ENCODE measurements around the gene NR0B2.

The NR0B2 gene

DNA sequence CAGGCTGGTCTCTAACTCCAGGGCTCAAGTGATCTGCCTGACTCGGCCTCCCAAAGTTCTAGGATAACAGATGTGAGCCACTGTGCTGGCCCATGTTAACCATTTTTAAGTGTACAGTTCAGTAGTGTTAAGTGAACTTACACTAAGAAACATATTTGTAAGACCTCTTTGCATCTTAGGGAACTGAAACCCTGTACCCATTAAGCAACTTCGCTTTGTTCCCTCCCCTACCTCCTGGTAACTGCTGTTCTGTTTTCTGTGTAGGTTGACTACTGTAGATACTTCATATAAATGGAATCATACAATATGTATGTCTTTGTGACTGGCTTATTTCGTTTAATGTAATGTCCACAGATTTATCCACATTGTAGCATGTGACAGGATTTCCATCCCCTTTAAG is 18.8 kb upstream of the NR0B2 start:
- no peak for DNase-seq

DNA sequence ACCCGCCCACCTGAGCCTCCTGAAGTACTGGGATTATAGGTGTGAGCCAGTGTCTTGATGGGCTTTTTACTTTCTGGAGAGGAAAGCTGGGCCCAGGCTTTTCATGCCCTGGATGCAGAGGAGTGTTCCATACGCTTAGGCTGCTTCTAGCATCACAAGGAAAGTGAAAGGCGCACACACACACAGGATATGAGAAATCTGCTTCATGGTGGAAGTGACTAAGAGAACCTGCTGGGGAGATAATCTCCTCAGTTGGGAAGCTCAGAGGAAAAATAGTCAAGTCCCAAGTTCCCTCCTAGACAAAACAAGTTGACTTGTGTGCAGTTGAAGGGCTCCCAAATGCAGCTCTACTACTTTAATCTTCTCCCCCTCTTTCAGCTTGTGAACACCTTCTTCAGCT is 9.9 kb upstream of the NR0B2 start:
- no peak for DNase-seq

DNA sequence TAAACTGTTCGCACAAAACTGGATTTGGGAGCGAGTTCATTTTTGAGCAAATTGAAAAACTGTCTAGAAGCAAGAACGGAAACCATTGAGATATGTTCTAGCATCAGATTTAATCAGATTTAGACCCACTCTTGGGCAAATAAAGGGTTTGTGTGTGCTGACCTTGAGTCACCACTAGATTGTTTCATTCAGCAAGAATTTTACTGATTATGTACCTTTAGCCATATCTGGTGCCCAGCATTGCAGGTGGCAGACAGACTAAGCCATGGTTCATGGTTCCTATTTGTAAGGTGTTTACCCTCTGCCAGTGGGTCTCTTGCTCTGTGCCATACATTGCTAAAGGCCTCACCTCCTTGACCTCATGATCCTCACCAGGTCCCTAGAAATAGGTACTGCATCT is 9.1 kb upstream of the NR0B2 start:
- no peak for DNase-seq

DNA sequence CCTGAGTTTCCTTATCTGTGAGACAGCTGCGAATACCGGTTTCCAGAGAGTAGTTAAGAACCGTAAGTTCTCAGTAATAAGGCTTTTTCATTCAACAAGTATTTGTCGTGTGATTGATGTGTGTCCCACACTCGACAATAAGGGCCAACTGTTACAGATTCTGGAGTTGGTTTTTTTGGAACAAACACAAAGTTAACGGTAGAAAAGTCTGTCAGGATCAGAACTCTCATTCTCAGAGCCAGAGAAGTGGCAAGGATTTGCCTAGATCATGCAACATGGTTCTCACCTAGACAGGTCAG is 8.6 kb upstream of the NR0B2 start:
- DNase-seq, result no peak

DNA sequence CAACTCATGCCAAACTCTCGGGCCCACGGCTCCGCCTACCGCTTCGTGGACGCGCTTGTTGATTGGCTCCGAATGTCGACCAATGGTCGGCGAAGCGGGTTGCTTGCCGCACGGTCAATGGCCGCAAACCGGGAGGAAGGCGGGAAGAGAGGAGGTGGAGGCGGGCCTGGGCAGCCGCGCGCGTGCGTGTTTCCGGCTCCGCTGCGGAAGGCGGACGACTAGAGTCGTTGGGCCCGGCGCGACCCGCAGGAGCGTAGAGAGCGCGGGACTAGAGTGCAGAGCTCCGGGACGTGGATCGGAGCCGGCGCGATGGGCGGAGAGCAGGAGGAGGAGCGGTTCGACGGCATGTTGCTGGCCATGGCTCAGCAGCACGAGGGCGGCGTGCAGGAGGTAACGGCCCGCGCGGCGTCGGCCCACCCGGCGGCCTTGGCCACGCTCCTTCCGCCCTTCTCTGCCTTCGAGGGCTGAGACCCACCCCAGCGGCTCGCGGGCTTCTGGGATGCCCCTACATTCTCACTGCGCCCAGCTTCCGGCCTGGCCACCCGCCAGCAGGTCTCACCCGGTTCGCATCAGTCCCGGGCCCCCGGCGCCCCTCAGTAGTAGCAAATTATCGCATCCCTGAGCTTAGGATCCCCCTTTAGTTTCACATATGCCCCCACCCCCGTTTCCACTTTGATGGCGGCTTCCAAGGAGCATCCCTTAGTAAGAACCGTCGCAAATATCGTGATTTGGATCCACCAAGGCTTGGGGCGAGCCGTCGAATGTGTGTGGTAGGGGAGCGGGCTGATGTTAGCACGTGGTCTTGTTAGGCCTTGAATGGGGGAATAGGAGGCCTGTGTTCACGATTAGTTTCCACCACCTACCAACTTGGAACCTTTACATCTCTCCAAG is 8.0 kb upstream of the NR0B2 start, which contains the start of gene NUDC:
Gene NUDC, plus strand, starts transcription at position 204 of the 891 bp plus-strand sequence. Its CDS starts 106 bp downstream, at position 310.
- peak; percentile 98 for DNase-seq

DNA sequence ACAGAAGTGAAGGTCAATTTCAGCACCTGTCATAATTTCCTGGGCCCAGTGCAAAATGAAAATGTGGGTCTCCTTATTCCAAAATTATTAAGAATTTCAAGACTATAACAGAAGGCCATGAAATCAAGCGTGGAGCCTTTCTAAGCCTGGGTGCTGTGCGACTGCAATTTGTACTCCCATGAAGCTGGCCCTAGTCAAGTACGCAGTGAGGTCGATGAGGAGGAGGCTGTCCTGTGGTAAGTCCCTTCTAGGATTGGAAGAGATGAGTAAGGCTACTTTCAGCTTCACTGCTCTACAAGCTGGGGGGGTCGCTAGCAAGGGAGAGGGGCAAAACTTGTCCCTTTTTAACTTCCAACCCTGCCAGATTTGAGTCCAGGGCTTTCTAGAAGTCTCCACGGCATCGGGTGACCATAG is 7.4 kb upstream of the NR0B2 start:
- no peak for DNase-seq

DNA sequence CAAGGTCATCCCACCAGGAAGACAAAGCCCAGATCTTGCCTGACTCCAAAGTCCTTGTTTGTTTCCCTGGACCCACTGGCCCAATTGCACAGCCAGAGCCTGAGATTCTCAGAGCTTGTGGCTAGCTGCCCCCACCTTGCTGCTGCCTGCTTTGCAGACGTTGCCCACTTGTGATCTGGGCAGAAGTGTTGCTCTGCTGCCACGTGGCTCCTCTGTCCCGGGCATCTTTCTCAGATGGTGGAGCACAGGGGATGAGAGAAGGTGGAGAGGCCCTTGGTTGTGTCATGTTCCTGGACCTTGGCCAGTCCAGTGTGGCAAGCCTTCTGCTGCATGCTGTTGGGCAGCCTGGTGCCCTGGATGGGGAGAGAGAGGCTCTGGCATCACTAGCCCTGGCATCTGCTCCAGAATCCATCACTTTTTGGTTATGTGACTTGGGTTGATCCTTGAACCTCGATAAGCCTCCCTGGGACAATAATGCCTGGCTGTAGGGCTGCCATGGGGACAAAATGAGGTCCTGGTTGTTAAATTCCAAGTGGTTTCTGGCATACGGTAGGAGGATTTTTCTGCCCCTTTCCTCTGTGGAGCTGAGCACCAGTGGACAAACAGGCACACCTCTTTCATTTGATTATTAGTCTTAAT is 1.5 kb upstream of the NR0B2 start:
- no peak for DNase-seq

DNA sequence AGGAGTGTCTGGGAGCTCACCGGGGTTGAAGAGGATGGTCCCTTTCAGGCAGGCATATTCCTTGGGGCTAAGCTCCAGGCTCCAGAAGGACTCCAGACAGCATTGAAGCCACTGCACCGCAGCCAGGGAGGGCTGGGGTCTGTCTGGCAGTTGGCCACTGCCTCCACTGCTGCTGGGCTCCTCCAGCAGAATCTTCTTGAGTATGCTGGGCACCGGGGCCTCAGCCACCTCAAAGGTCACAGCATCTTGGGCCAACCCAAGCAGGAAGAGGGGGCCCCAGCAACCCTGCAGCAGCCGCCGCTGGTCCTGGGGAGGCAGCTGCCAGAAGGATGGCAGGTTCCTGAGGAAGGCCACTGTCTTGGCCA is 404 bp downstream of the NR0B2 start:
- DNase-seq, result no peak

DNA sequence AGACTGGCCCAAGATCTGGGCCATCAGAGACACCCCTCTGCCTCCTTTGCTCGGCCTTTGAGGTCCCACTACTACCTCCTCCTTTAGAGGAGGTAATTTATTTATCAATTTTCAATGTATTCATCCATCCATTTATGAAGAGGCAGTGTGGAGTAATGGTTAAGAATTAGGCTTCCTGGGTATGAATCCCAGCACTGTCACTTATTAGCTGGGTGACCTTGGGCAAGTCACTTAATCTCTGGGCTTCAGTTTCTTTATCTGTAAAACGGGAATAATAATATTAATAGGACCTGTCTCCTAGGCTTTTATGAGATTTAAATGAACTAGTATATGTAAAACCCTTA is 1.7 kb downstream of the NR0B2 start:
- no peak for DNase-seq

DNA sequence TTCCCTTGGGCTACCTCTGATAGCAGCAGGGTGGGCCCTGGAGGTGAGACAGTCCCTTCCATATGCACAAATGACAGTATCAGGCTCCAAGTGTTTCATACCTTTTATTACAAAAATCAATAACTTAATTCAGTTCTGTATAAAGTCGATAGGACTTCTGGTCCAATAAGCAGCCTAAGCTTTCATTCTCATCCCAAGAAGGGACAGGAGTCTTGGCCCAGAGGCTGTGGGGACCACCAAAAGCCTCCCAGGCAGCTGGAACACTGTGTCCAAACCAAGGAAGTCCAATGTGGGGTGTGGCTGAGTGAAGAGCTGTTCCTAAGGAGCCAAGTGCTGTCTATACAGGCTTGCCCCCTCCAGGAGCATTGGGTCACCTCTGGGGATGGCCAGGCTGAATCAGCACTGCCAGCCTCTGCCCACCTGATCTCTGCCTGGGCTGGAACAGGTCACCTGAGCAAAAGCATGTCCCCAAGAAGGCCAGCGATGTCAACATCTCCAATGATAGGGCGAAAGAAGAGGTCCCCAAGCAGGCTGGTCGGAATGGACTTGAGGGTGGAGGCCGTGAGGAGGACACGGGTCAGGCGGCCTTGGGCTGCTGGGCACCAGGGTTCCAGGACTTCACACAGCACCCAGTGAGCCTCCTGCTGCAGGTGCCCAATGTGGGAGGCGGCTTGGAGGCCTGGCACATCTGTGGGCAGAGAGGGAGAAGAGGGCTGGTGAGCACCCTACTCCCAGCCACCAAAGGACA is 2.2 kb downstream of the NR0B2 start:
- DNase-seq, result no peak

DNA sequence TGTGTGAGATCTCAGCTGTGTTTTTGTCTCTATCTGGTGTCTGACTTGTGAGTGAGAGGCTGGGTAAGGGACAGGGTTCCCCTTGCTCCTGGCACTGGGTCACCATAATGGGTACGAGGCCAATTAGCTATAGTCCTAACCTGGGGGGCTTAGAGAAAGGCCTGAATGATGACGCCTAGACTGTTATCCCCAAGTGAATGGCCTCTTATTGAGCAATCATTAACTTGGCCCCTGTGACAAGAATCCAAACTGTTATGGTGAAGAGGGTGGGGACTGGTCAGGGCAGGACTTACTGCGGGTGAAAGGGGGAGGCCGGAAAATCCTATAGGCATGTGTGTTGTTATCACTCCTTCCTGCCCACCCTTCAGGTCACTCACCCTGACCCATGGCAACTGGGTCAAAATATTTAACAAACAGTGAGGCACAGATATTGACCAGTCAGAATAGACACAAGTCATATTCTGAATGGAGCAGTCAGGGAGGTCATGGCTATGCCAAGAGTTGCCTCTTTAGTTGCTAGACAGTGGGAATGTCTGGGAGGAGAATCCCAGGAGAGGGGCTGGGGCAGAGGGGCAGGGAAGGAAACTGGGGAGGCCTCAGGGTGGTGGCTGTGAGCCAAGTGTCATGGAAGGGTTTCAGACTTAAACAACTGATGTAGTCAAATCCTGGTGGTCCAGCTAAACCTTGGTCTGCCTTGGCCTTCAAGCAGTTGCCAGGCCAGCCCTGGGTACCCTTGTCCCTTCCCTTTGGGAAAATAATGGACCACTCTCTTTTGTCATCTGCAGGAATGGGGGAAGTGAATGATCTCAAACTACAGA is 3.2 kb downstream of the NR0B2 start:
- no peak for DNase-seq

DNA sequence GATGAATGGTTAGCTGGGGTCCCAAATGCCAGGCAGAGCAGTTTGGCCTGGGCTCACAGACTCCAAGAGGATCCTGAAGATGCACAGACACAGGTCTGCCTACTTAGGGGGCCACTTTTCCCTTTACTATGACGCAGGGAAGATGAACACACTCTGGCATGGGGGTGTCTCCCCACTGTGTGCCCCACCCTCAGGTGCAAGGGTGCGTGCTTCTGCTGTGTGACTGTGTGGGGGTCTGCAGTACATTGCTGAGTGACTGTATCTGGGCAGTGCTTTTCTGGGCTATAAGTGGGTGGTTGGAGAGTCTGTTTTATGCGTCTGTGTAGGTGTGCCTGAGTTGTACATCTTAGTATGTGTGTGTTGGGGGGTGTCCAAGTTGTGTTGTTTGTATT is 3.8 kb downstream of the NR0B2 start:
- no peak for DNase-seq

DNA sequence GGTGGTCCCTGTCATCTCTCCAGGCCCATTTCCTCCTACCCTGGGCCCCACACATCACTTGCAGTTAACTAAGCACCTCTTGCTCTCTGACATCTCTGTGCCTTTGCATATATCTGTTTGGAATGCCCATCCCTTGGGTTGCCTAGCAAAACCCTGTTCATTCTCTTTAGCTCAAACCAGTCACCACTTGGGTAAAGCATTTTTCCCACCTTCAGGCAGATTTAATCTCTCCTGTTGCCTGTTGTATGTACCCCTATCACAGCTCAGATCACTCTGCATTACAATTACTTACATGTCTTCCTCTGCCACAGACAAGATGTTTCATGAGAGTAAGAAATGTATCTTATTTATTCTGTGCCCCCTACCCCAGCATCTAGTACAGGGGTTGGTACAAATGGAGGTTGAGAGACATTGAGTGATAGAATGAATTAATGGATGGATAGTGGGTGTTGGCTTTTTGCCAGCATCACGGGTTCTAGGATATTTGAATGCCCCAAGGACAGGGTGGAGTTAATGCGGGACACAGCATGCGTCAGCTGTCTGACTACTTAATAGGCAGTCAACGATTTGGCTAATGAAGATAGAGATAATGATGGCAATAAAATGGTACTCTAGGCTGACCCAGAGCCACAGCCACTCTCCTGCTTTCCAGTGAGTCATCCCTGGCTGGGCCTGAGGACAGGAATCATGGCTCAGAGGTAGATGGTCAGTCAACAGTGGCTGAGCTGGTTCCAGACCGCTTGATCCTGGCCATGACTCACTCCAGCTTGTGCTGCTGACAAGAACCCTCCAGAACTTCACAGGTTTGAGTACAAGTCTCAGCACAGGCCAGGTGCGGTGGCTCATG is 6.5 kb downstream of the NR0B2 start:
- DNase-seq, result no peak

DNA sequence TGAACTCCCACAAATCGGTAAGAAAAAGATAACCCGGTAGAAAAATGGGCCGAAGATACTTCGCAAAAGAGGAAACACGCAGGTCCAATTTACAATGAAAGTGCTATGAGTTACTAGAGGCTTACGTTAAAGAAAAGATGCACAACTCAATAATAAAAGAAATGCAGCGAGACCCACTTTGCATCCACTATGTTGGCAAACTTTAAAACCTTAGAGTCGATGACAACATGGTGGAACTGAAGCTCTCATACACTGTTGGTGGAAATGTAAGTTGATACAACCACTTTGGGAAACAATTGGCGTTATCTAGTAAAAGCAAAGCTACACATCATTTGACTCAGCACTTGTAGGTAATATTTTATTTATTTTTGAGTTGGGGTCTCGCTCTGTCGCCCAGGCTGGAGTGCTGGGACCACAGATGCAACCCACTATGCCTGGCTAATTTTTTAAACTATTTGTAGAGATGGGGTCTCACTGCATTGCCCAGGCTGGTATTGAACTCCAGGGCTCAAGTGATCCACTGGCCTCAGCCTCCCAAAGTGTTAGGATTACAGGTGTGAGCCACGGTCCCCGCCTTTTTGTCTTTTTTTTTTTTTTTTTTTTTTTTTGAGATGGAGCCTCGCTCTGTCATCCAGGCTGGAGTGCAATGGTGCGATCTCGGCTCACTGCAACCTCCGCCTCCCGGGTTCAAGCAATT is 12.8 kb downstream of the NR0B2 start:
- no peak for DNase-seq

DNA sequence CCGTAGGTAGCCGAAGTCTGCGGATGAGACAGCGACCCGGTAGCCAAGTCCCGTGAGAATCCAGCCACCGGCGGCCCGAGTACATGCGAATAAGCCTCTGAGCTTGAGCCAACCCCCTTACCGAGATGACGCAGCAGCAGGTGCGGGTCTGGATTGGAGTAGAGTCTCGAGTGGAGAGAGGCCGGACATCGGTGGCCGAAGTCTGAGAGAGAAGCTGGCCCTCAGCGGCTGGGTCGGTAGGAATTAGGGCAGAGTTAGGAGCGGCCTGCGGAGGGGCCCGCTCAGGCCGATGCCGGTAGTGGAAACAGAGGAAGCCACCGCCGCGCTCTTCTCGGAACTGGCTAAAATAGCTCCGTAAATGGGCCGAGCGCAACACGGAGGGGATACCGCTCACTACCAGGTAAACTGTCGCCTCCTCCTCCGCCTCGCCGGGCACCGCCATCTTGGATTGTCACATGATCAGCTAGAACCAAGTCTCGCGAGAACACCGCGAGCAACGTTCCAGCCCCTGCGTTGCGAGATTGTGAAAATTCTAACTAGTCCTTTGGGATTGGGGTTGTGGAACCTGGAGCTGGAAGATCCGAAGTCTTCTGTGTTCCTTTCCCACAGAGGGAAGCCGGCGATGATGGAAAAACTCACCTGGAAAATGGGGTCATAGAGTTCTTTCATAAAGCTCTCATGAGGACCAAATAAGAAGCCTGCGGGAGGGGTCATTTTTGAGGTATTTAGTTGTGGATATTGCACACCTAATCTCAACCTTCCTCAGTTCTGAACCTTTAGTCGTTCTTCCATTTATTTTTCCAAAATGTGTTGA is 13.6 kb downstream of the NR0B2 start, which contains the start of gene GPATCH3:
Gene GPATCH3, minus strand, starts transcription at position 467 of the 814 bp plus-strand sequence. Its CDS starts 25 bp downstream, at position 442.
- DNase-seq, result peak; percentile 96

DNA sequence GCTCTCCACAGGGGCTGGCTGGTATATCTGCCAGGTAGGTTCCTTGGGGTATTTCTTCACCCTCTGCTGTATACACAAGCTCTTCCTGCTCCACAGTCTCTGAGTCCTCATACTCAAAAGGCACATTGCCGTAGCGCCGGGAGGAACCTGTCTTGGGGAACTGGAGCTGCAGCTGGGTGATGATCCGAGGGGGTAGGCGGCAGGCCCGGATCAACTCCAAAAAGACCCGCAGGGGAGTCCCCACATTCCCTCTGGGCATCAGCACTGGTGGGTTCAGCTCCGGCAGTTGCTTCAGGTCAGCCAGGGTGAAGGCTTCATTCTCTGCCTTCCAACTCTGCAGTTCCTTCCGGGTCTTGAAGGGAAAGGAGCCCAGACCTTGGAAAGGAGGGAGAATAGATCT is 16.4 kb downstream of the NR0B2 start:
- no peak for DNase-seq

DNA sequence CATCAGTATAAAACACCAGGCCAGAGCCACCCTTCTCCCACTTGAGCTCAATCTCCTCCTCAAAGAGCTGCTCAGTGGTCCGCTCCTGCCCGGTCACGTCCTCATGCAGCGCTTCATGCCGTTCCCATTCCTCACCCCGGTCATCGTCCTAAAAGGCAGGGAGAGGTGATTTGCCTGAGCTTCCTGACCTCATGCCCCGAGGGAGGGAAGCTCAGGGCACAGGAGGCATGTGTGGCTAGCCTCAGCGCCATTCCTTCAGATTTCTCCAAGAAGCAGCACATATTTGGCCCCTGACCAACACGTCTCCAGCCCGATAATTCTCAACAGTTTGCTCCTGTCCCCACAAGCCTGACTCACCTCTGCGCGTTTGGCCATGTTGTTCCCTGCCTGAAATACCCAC is 19.5 kb downstream of the NR0B2 start:
- no peak for DNase-seq

DNA sequence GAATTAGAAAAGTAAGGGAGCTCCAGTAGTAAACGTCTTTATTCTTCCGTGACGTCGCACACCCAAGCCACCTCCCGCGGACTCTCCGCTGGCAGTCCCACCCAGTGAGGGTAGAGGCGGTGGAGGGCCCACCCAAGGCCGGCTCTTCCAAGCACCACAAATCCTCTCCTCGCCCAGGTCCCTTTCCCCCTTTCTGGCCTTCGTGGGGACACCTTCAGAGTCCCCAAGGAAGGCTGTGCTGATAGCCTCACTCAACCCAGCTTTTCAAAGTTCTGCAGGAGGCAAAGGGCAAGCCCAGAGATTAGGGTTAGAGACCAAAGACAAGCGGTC is 23.3 kb downstream of the NR0B2 start:
- no peak for DNase-seq

DNA sequence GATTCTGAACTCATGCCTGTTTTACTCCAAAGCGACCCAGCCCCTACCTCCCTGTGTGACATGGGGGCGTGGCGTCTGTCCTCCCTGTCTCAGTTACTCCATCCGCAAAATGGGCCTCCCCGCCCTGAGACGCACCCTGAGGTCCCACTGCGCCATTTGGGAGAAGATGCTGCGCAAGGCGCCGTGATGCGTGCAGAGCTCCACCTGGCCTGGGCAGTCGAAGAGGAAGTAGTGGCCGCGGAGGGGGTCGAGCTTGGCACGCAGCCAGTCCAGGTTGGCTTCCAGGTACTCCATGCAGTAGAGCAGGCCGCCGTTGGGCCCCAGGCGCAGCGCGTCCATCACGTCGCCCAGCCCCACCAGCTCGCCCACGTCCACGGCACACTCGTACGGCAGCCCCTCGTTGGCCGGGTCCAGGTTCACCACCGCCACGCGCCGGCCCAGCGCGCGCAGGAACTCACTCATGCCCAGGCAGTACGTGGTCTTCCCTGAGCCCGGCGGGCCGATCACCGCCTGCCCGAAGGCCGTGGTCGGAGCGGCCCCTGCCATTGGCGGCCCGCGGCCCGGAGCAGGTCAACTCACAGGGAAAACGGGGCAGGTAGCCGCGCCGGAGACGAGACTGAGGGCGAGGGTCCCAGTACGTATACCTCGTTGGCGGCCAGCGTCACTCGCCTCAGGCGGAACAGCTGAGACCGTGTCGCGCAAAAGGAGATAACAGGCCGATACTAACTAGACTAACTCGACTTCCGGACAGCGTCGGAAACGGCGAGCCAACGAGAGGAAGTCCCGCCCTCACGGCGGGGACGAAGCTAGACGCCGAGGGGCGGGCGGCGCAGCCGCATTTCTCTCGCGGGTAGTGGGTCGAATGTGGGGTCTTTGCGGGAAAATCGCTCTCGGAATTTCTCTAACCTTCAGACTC is 24.0 kb downstream of the NR0B2 start, which contains the start of gene GPN2:
Gene GPN2, minus strand, starts transcription at position 733 of the 916 bp plus-strand sequence. Its CDS starts 187 bp downstream, at position 546.
- peak; percentile 74 for DNase-seq
